HG02759 (cell line): ENCODE measurements around the gene TRIM31.
A peak's percentile ranks its signal among the peaks of the same experiment; 100 is the strongest.

Experiments used
- ATAC-seq: cut with Tn5 transposase; IDR thresholded peaks from one replicate; pipeline ENCODE4 v1.9.1; 2021; ENCODE audit warnings: mild to moderate bottlenecking, moderate library complexity; ENCODE audit not compliant: unreplicated experiment

Gene TRIM31

DNA sequence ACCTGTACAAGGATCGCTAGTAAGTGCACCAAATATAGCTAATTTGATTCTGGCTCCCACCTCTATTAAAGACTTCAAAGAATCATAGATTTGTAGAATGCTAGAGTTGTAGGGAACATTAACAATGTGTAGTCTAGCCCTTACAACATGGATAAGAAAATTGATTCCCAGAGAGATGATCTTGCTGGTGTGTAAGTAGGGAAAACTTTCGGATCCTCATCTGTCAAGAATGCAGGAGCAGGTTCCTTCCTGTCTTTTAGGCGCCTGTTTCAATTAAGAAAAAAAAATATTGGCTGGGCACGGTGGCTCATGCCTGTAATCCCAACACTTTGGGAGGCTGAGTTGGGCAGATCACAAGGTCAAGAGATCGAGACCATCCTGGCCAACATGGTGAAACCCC is 25.0 kb downstream of the TRIM31 start:
- ATAC-seq, result no peak

DNA sequence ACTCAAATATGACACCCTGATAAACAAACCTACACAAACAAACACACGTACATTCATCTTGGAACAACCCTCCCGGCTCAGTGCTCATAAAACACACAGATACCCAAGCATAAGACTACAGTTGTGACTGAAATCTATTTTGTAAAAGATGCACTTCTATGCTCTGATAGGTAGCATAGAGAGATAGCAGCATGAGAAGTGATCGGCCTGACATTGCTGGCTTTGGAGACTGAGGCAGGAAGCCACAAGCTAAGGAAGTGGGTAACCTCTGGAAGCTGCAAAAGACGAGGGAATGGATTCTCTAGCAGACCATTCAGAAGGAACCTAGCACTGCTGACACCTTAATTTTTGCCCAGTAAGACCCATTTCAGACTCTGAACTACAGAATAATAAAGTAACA is 35.7 kb downstream of the TRIM31 start:
- ATAC-seq, result no peak

DNA sequence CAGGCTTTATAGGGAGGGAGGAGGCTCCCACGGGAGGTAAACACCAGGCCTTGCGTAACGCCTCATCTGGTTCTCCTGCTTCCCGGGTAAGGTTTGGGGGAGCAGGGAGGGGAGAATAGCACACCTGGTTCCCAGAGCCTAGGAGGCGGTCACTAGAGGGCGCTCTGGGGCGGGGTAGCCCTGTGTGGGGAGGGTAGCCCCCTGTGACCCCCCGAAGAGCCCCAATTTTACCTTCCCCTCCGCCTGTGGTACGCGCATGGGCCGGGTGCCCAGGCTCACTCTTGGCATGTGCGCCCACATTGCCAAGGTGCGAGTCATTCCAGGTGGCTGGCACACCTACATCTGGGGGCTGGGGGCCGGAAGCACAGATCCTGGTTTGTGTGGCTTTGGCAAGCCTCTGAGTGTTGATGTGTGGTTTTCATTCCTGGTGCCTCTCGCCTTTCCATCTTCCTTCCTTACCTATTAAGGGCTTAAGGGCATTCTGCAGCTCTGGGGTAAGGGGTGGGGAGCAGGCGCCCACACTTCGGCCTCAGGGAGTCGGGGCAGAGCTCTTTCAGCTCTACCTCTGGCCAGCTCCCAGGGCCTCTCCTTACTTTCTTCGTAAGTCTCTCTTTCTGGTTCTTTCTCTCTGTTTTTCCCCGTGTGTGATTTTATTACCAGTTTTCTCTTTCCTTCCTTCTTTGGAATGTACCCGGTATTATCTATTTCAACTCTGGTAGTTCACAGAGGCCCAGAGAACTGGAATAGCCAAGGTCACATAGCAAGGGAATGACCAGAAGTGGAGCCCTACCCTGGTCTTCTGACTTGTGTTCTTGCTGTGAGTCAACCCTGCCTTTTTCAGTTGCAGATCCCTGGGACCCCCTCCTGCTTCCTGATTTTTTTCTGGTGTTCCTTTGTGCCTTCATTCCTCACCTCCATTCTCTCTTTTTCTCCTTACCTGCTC is 36.8 kb downstream of the TRIM31 start:
- no peak for ATAC-seq

GRCh38 chr6:30075094-30075789 is 37.6 kb downstream of the TRIM31 start, which contains the start of gene RNF39:
Gene RNF39 (minus strand): TSS chr6:30075769. CDS start chr6:30075585, 184 bp downstream.
- no peak for ATAC-seq

GRCh38 chr6:30074331-30075093 is 38.4 kb downstream of the TRIM31 start:
- ATAC-seq, result no peak

DNA sequence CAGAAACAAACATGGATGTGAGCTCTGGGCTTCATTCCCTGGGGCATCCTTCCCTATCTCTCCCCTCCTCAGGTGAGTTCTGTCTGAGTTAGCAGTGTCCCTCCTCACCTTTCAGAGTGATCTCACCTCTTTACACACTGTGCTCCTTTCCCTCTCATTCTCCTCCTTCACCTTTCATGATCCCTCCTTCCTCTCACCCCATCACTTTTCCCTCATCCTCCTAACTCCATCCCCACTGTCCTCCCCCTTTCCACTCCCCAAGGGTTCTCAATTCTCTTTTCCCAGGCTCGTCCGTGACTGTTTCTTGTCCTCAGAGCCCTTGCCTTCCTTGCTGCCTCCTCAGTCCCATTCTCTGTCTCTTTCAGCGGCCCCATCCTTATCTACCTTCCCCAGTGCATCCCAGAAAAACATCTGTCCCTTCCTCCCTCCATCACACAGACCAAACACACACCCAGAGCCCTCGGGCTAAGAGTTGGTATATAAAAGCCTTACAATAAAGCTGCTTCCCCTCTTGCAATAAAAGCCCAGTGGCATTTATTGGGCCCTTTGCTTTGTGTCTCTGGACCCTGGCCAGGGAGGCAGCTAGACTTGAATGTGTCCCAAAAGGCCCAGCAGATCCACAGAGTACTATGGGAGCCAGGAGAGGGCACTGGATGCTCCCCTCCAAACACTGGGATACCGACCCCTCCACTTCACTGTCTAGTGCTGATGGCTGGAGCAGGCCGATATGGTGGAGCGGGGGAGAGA is 39.2 kb downstream of the TRIM31 start:
- no peak for ATAC-seq

DNA sequence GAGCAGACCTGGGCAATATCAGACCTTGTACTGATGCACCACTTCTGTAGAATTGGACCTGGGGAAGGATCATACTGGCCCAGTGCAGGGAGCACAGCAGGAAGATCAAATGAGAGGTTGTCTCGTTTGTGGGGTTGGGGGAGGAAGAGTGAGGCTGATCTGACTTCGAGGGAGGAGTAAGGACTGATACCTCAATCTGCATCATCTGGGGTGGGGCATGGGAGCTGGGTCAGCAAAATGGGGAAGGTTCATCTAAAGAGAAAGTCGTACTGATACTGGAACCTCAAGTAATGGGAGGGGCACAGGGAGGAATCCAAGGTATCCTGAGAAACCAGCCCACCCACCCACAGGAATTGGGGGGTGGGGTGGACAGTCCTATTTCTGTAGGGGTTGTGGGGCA is 41.0 kb downstream of the TRIM31 start:
- ATAC-seq, result no peak

DNA sequence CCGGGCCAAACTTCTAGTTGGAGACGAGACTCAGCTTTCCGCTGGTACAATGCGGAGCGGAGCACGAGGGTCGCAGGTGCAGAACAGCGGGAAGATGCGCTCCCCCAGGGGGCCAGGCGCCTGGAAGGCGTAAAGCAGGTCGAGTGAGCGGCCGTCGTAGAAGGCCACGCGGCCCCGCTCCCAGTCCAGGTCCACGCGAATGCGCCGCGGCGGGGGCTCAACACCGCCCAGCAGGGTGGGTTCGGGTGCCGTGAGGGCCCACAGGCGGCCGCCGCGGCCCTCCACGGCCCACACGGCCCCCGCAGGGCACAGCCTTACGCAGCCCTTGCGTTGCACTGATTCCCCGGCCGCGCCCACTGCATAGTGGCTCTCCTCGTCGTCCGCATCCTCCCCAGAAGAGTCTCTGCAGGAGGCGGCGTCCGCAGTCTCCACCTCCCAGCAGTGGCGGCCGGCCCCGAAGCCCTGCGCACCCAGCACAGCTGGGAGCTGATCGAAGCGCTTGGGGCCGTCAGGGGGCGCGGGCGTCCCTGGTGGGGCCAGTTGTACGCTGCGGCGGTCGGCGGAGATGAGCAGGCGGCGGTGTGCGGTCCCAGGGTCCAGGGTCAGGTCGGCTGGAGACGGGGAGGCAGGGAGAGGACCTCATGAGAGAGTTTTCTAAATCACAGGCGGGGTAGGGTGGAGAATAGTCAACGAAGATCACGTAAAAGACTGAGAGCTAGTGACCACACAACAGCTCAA is 41.6 kb downstream of the TRIM31 start:
- ATAC-seq, result no peak

DNA sequence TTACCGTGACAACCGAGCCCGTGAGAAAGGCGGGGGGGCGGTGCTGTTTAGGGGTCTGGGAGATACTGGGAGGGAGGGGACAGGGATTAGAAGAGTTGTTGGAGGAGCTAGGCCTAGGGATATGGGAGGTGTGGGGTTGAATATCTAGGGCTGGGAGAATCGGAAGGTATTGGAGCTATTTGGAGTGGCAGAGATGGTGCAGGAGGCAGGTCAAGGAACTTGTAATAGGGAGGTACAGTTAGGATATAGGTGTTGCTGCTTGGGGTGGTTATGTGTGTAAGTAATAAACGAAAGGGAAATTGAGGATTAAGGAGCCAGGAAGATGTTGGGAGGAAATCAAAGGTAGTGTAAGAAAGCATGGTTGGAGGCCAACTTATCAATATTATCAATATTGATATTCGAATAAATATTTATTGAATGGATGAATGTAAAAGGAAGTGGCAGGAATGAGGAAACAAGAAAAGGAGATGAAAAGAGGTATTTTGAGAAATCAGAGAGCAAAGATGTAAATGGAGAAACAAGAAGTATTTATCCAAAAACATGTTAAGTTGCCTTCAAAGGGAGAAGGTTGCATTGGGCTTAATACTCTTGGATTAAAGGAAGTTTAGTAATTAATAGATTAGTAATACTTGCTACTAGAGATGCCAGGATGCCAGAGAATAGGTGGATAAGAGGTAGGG is 45.3 kb downstream of the TRIM31 start:
- no peak for ATAC-seq

DNA sequence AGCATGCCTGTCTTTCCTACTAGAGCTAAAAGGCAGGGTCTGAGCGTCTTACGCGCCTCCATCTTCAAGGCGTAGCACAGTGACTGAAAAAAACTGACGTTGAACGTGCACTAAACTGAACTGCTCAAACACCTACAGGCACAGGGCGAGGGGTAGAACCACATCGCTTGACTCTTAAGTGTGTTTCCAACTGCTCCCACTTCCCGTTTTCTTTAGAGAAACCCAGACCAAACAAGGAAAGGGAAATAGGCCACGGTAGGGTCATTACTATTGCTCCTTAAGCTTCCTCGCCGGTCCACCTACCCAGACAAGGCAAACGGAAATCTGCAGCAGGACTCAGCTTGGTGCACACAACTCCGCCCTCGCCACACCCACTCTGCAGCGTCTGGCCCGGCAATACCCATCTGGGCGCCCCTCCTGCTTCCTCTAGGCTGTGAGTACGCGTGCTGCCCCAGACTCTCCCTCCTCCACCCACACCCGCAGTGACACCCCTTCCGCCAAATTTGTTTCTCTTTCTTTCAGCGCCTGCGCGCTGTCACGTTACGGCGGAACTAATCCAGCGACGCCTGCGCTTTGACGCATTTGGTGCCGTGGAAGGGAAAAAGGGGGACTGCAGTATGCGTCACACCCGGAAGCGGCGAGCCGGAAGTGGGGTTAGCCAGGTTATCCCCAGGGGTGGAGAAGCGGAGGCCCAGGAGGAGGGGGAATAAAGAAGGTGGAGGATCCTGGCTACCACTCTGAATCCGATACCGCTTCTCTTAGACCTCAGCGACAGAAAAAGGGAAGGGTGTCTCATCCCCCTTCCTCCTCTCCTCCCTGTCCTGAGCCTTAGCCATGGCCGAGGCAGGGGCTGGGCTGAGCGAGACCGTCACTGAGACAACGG is 46.1 kb downstream of the TRIM31 start, which contains the start of gene PPP1R11:
Gene PPP1R11, plus strand, starts transcription at position 622 of the 883 bp plus-strand sequence. Its CDS starts 213 bp downstream, at position 835.
- peak; percentile 96 for ATAC-seq

DNA sequence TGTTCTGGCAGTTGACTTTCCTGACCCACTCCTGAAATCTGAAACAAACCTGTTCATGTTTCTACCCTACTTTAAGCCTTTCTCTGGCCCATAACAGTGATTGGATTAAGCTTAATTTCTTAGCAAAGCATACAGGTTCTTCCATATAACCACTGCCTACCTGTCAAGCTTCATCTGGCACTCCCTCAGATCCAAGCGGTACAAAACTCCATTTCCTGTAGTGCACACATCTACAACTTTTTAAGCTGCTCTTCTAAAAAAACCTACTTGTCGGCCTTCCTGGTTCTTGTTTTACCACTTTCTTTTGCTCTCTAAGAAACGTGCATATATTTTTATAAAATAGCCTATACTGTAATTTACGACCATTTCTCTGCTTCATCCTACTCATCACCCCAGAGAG is 46.8 kb downstream of the TRIM31 start:
- ATAC-seq, result no peak

GRCh38 chr6:30063315-30063714 is 49.6 kb downstream of the TRIM31 start:
- ATAC-seq, result no peak

DNA sequence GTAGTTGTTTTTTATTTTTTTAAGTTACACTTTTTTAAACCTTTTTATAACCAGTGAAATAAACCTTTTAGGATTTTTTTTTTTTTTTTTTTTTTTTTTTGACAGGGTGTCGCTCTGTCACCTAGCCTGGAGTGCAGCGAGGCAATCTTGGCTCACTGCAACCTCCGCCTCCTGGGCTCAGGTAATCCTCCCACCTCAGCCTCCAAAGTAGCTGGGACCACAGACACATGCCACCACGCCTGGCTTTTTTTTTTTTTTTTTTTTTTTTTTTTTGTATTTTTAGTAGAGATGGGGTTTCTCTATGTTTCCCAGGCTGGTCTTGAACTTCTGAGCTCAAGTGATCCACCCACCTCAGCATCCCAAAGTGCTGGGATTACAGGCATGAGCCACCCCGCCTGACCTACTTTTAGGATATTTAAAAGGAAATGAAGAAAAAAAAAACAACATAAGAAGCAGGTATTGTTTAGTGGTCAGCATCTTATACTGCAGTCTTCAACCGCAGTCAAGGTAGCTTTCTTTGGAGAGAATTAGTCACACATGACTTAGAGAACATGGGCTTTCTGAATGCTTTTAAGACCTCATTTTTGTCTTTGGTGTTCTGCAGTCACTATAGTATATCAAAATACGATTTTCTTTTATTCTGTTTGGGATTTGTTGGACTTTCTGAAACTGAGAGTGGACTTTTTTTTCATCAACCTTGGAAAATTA is 50.3 kb downstream of the TRIM31 start:
- no peak for ATAC-seq

GRCh38 chr6:30061858-30062458 is 50.9 kb downstream of the TRIM31 start:
- ATAC-seq, result no peak

DNA sequence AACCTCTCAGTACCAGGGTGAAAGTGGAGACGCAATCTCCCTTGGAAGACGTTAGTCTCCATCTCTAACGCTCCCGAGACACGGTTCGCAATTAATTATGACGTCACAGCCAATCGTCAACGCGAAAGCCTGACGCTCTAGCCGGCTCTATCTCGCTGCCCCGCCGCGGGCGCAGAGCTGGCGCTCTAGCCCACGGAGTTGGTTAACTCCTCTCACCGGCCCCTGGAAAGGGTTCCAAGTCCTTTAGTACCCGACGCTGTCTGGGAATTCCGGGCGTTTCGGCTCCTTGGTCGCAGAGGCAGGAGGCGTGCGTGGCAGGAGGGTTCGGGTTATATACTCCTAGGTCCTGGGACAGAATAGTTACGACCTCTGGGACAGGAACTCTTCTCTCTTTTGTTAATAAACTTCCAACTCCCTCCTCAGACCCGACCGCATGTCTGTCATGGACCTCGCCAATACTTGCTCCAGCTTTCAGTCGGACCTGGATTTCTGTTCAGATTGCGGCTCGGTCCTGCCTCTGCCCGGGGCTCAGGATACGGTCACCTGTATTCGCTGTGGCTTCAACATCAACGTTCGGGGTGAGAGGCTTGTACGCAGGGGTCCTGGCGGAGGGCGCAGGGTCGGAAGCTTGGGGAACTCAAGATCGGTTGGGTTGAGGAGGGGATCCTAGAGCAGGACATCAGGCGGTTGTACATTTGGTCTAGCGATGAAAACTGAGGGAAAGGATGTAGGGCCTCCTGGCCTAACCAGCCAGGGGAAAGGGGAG is 51.6 kb downstream of the TRIM31 start, which contains the start of gene POLR1H:
Gene POLR1H, plus strand, starts transcription at position 174 of the 766 bp plus-strand sequence. Its CDS starts 260 bp downstream, at position 434.
- ATAC-seq, result peak; percentile 91

DNA sequence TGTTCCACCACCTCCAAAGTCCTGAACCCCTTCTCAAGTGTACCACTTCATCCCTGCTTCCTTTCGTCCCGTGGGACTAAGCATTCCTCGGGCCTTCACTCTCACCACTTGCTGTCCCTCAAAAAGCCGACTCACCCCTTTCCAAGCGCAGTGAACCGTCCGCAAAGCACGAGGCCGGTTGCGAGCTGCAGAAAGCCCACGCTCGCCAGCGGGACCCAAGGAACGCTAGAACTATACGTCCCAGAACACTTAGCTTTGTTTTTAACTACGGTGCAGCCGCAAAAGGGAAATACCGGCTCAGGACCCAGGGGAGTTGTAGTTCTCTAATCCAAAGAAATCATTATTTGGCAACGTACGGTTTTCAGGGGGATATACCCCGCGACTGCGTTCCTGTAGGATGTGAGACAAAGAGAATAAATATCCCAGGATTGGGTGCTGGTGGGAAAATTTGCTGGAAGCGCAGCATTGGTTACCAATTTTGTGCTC is 52.2 kb downstream of the TRIM31 start:
- ATAC-seq, result peak; percentile 28
